Astrocyte of the spinal cord (primary cell): ENCODE measurements around the gene SPP2.

ENCODE experiments used
- DNase-seq: peaks from one replicate; pipeline ENCODE4 v3.0.0; 2011; ENCODE audit warnings: low read depth, low spot score
- H3K4me3 ChIP-seq: 2 replicates; pipeline ENCODE4 v1.5.1; 2011; ENCODE audit warnings: low read depth, mild to moderate bottlenecking, low read length, moderate library complexity
- in situ Hi-C: cut with HindIII; loops from 2 replicates; pipeline ENCODE4 v1.10.0; 2017; ENCODE audit warnings: low sequenced_read_pairs
- TF ChIP-seq, protein P1 (sequence below): IDR thresholded peaks from 2 replicates; pipeline ENCODE4 v1.5.1; 2012; ENCODE audit warnings: low read depth, mild to moderate bottlenecking, low read length, inconsistent platforms

SPP2 gene

GRCh38 chr2:234025891-234026401, 24.6 kb upstream of the SPP2 start:
- peak; percentile 55 for DNase-seq
- peak overlapping the region; percentile 17 for H3K4me3 ChIP-seq
- TF ChIP-seq, protein P1, sequence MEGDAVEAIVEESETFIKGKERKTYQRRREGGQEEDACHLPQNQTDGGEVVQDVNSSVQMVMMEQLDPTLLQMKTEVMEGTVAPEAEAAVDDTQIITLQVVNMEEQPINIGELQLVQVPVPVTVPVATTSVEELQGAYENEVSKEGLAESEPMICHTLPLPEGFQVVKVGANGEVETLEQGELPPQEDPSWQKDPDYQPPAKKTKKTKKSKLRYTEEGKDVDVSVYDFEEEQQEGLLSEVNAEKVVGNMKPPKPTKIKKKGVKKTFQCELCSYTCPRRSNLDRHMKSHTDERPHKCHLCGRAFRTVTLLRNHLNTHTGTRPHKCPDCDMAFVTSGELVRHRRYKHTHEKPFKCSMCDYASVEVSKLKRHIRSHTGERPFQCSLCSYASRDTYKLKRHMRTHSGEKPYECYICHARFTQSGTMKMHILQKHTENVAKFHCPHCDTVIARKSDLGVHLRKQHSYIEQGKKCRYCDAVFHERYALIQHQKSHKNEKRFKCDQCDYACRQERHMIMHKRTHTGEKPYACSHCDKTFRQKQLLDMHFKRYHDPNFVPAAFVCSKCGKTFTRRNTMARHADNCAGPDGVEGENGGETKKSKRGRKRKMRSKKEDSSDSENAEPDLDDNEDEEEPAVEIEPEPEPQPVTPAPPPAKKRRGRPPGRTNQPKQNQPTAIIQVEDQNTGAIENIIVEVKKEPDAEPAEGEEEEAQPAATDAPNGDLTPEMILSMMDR = no peak
- in situ Hi-C loops = no loop called here

DNA sequence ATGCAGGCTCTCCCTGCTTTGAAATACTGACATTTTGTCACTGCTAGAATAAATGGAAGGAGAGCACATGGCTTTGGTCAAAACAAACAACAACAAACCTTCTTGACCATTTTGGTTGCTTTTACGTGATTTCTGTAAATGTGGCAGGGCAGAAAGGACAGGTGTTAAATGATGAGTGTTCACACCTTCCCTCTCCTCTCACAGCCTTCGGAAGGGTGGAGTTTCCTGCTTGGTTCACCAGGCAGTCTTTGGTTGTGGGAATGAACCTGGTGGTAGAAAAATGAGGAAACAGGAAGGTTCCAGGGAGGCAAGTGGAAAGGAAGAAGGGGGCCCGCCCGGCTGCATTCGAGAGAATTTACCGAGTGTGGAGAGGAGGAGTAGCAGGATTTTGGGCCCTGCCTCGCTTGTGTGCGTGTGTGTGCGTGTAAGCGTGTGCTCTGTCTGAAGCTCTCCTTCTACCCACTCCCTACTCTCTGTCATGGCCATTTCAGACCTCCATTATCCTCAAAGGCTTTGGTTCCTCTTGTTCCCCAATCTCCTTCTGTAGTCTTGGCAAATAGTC, 23.7 kb upstream of the SPP2 start:
- DNase-seq = no peak
- in situ Hi-C loops = no loop called here
- no peak overlapping the region for H3K4me3 ChIP-seq
- TF ChIP-seq, protein P1 = no peak

DNA sequence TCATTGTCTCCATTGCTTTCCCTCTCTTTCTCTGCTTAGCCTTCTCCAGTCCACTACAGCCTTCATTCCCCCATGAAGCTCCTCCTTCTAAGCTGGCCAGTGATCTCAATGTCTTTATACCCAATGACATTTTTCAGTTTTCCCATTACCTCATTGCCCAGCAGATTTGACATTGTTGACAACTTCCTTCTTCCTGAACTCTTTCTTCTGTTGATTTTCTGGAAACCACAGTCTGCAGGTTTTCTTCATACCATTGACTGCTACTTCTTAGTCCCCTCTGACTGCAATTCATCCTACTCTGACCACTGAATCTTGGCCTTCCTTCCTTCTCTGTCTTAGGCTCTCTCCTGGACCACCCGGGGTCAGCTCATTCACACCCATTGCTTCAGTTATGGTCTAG, 22.9 kb upstream of the SPP2 start:
- DNase-seq = no peak
- no peak overlapping the region for H3K4me3 ChIP-seq
- TF ChIP-seq, protein P1 = no peak
- in situ Hi-C loops = no loop called here

DNA sequence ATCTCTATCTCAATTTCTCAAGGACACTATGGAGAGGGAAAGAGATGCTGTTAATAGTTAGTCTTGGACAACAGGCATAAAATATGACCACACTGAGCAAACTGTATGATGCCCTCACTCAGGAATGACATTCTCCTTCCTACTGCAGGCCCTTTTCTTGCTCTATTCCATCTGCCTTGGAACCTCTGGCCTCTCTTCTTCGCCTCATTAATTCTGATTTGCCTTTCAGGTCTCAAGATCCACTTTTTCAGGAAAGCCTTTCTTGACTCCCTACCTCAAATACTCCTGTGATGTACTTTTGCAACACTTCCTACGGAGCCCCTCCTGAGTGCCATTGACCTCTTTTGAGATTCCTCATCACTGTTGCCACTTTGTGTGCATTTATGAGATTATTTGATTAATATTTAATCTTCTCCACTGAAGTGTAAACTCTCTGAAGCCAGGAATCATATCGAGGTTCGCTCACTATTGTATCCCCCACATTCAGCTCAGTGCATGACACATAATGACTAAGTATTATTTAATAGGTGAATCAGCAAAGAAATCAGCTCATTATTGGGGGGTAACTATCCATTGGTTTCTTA, 21.3 kb upstream of the SPP2 start:
- in situ Hi-C loops = no loop called here
- peak; percentile 15 for DNase-seq
- TF ChIP-seq, protein P1 = no peak
- H3K4me3 ChIP-seq = no peak overlapping the region

GRCh38 chr2:234031207-234031606, 19.3 kb upstream of the SPP2 start:
- TF ChIP-seq, protein P1 = no peak

DNA sequence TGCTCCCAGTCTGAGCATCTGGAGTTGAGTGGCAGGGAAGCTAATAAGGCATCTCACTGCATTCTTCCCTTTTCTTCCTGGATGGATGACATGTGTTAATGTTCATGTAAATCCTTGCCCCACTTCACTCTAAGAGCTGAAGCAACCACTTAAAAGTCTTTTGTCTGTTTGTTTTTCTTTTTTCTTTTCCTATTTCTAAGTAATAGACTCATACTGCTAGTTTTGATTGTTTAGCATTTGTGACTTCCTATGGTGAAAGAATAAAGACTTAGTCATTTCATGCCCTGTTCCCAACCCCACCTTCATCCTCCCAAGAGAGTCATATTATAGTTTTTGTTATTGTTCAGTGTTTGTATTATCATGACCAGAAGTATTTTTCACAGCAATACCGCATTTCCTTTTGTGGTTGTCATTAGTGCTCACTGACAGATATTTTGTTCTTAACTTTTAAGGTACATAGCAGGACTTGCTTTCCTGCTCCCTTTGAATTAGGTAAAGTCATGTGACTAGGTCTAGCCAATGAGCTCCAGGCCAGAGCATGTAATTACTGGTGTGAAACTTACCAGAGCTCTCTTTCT, 18.1 kb upstream of the SPP2 start:
- DNase-seq = peak; percentile 93
- in situ Hi-C loops = no loop called here
- TF ChIP-seq, protein P1 = no peak
- no peak overlapping the region for H3K4me3 ChIP-seq

More at GRCh38 chr2:234031207-234031606, 19.3 kb upstream of the SPP2 start:
- H3K4me3 ChIP-seq = no peak overlapping the region
- in situ Hi-C loops = no loop called here
- DNase-seq = peak; percentile 32
